Activated CD8-positive, alpha-beta memory T cell treated with anti-CD3 and anti-CD28 coated beads for 48 hours (primary cell): Measurements from ENCODE around the gene CDKN2C.

Experiments
- DNase-seq, 3 experiments: peaks; one replicate each; pipeline ENCODE4 v3.0.0-alpha.2; 2020; ENCODE audit warnings: low read depth in 2 of 3, low spot score in 2 of 3

CDKN2C gene

GRCh38 chr1:50964863-50965262 lies 5.2 kb upstream of the CDKN2C start:
- DNase-seq, result no peak

DNA sequence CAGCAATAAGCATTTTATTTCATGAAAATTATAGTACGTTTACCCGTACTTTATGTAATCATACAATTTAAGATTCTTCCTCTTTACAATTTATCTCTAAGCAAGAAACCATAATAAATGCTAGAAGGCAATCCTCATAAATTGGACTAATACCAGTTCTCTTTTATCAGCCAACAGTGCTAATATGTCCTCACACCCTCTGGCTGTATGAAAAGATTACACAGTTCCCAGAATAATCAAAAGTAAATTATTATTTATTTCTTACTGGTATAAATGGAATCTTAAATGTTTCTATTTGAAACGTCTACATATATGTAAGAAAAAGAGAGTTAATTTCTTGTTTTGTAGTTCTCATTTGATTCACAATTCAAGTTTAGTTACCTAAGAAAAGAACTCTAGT lies 3.1 kb upstream of the CDKN2C start:
- no peak for DNase-seq

GRCh38 chr1:50967416-50968157 lies 2.5 kb upstream of the CDKN2C start:
- no peak for DNase-seq

DNA sequence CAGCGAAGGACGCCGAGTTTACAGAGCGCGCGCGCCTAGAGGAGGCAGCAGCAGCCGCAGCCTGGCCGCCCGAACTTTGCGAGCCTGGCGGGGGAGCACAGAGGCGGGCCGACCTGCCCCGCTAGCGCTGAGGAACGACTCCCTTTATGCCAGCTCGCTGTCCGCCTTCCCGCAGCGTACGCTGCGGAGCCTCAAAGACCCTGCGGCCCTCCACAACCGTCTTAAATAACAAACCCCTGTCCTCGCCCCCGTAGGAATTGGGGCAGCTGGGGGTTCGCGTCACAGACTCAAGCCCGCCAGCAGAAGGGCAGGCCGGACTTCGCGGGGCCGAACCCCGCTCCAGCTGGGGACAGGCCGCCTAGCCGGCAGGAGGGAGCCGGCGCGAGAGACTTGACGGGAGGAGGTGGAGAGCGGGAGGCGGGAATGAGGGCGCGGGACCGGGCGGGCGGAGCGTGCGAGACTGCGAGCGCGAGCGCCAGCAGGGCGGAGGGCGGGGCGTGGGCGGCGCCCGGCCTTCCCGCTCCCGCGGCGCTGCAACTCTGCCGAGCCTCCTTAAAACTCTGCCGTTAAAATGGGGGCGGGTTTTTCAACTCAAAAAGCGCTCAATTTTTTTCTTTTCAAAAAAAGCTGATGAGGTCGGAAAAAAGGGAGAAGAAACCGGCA lies 1.8 kb upstream of the CDKN2C start:
- peak; percentile 52 to 68 (median 55) for DNase-seq

GRCh38 chr1:50968821-50969610 lies 1.0 kb upstream of the CDKN2C start:
- peak in 1 of 3 experiments; percentile 28 for DNase-seq

GRCh38 chr1:50970509-50970887 lies 453 bp downstream of the CDKN2C start:
- DNase-seq, result no peak

DNA sequence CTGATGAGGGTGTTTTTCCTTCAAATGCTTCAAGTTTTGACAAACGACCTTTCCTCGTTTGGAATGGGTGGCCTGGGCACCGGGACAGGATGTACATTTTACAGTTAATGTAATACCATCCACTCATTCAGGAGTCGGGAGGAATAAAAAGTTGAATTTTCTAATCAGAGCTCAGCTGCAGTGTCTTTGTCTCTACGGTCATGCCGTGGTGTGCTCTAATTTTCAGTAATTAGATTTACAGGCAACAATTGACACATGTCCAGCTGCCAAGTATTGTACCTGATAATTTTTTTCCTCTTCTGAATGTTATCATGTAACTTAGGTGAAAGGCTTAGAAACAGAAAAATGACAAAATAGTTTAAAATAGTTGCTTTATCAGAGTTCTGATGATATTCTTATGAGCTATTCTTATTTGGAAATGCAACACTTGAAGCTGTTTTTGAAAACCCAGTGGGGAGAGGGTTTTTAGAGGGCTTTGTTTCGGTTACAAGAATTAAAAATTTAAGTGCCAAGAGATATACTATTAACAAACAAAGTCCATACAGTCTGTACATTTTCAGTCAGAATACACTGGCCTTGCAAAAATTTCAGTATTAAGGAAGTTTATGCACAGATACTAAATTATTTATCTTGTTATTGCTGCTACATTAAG lies 1.0 kb downstream of the CDKN2C start:
- no peak for DNase-seq

- no peak for DNase-seq
Measured at GRCh38 chr1:50971748-50972305, 1.8 kb downstream of the CDKN2C start.

- no peak for DNase-seq
Measured at GRCh38 chr1:50972766-50973165, 2.7 kb downstream of the CDKN2C start.

GRCh38 chr1:50973255-50973654 lies 3.2 kb downstream of the CDKN2C start:
- DNase-seq, result no peak

GRCh38 chr1:50973875-50974617 lies 4.0 kb downstream of the CDKN2C start:
- no peak for DNase-seq

DNA sequence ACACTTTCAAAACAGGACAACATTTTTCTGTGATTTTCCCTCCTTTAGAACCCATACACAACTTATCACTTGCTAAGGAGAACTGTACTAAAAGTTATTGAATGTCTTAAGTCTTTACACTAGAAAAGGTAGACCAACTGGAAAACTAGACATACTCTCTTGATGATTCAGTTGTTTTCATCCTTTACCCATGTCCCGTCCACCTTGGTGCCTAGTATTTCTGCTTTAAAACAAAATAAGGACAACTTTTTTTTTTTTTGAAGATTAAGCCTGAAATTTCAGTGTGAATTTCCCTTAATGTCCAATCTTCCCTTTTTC lies 4.5 kb downstream of the CDKN2C start:
- no peak for DNase-seq

GRCh38 chr1:50975436-50975835 lies 5.4 kb downstream of the CDKN2C start:
- no peak for DNase-seq

- no peak for DNase-seq
Measured at GRCh38 chr1:50976111-50976889, 6.3 kb downstream of the CDKN2C start.

- no peak for DNase-seq
Measured at GRCh38 chr1:50976890-50977574, 7.0 kb downstream of the CDKN2C start.

DNA sequence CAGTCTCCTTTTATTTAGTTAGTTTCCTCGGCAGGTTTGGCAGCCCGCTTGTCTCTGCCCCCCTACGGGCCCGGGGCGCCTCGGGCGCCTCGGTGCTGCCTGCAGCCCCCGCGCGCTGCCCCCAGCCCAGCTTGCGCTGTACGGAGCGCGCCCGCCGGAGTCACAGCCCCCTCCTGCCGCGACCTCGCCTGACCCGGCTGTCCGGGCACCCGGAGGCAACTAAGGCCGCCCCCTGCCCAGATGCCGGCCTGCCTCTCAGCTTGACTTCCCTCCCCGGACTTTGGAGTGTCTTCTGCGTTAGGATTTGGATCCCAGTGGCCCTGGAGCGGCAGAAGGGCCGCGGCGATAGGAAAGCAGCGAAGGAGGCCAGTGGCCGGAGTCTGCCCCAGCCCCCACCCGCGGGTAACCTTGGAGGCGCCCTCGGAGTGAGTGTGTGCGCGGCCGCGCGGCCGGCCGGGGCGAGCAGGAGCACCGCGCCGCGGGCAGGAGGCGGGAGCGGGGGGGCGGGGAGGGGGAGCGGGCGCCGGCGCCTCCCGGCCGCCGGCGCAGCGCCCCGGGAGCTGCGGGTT lies 7.6 kb downstream of the CDKN2C start:
- peak in 1 of 3 experiments; percentile 12 for DNase-seq

- DNase-seq, result no peak
Measured at GRCh38 chr1:50978144-50978851, 8.3 kb downstream of the CDKN2C start.
